Spleen (tissue), 7 donors: ENCODE measurements around the gene PPP2R5B.

ENCODE experiments used
- CTCF ChIP-seq, 11 experiments: fragments of 200-600 bp in 7 of 11; fragments of 450-650 bp in 4 of 11; sonication (generic) in 4 of 11; IDR thresholded peaks in 8 of 11; conservative IDR thresholded peaks in 3 of 11; 1 replicate in 7 of 11; 2 replicates in 4 of 11; pipeline versions ENCODE4 v1.4.0 to v1.8.0; 2016 to 2021; ENCODE audit warnings: antibody characterized with exemption in 11 of 11, inconsistent platforms in 4 of 11, mild to moderate bottlenecking in 1 of 11
- POLR2A ChIP-seq, 3 donors: fragments of 450-650 bp; IDR thresholded peaks; one replicate each; pipeline ENCODE4 v1.5.1; 2017; ENCODE audit warnings: antibody characterized with exemption in 3 of 3, mild to moderate bottlenecking in 1 of 3
- POLR2AphosphoS5 ChIP-seq, 3 donors: sonication (generic); formaldehyde crosslinking; IDR thresholded peaks; one replicate each; pipeline ENCODE4 v1.5.1; 2017; ENCODE audit warnings: antibody characterized with exemption in 3 of 3
- donor health status: DM: no; HTN: no; CAD: no; lungs with moderate emphysema.
- donor health status: DM: no; HTN: no; CAD: no.
- donor health status: DM: no; HTN: no; CAD: no.

DNA sequence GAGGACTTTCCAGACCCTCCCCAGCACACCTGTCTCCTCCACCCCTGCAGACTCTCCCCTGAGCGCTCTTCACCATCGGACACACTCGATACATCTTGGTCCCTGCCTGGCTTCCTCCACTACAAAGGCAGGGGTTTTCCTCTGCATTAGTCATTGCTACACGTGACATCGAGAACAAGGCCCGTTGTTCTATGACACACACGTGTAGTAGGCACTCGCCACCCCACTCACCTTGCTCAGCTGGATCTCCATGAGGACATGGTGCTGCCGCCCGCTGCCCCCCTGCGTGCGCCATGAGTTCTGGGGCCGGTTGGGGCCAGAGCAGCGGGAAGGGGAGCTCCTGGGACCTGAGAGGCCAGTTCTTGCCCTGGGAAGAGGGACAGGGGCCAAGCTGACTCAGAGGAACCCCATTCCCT is 24.2 kb upstream of the PPP2R5B start:
- no peak for TF ChIP-seq CTCF (IDR thresholded peaks at IDR 0.05 in 8 of 11, conservative IDR thresholded peaks at IDR 0.05 in 3 of 11)
- peak in 1 of 3 donors; percentile 50 for TF ChIP-seq POLR2AphosphoS5 (IDR thresholded peaks at IDR 0.05)
- TF ChIP-seq POLR2A (IDR thresholded peaks at IDR 0.05): no peak
